Heart left ventricle (tissue), 13 donors: ENCODE measurements around the gene GZMA.
"Not testable (repeated sequence)": the region's sequence is repeated elsewhere in the genome, so short reads cannot be mapped to it uniquely, and the experiment has no call there.

Experiments
- CTCF ChIP-seq, 12 donors: fragments of 200-600 bp; sonication (generic) in 4 of 12; IDR thresholded peaks; one replicate each; pipeline versions ENCODE4 v1.5.0 to v1.8.0; 2018 to 2022; ENCODE audit warnings: antibody characterized with exemption in 12 of 12, mild to moderate bottlenecking in 5 of 12
- POLR2A ChIP-seq, 2 donors: fragments of 450-650 bp; IDR thresholded peaks; one replicate each; pipeline ENCODE4 v1.6.1; 2017; ENCODE audit warnings: antibody characterized with exemption in 2 of 2, mild to moderate bottlenecking in 2 of 2, moderate library complexity in 2 of 2
- donor health status: ischemic (EF 13 %, LVEDD 7.1; RV severe dilation, severe dysfunction).
- donor health status: DM: no; HTN: yes; CAD: no.
- donor health status: DM: no; HTN: no; CAD: no.
- donor health status: ischemic (EF 25% LVEDD 6.9; RV normal size, moderate dysfunction).
- donor health status: ischemic (EF 25% LVEDD 5.7; RV mildly dilated, moderate dysfunction).
- donor health status: ischemic (EF 35%, LVEDD 5.7; RV mildly dilated, moderate dysfunction).
- donor health status: nonischemic (EF 11% LVEDD 7.7; RV severe dilation, severe dysfunction).
- donor health status: DM: yes; HTN: yes; CAD: no.
- donor health status: PGD.
- donor health status: ischemic (EF 29% LVEDD 5.4; RV normal size, mild dysfunction).
- donor health status: nonischemic (EF 23%, LVEDD 6.1; RV moderate dilation, normal function).

- TF ChIP-seq CTCF, POLR2A (IDR thresholded peaks at IDR 0.05): not testable (repeated sequence)
Observed at GRCh38 chr5:55091011-55091410, 11.4 kb upstream of the GZMA start.
